ENCODE data around the gene NFE2L3.
A peak's percentile ranks its signal among the peaks of the same experiment; 100 is the strongest.

Gene NFE2L3

GRCh38 chr7:26202019-26202990 is 50.3 kb downstream of the NFE2L3 start:
- H3K4me3 ChIP-seq (ENCODE audit: low read depth, low read length): peak overlapping the region; percentile 100
- no peak for TF ChIP-seq CTCF (IDR thresholded peaks at IDR 0.05; ENCODE audit: low read depth, low read length)

- peak overlapping the region; percentile 100 for H3K4me3 ChIP-seq (ENCODE audit: low read depth, low read length)
- no peak for TF ChIP-seq CTCF (IDR thresholded peaks at IDR 0.05; ENCODE audit: low read depth, low read length)
Measured at GRCh38 chr7:26203016-26203415, 51.0 kb downstream of the NFE2L3 start.

GRCh38 chr7:26208040-26208439 is 56.0 kb downstream of the NFE2L3 start:
- no peak overlapping the region for H3K4me3 ChIP-seq (ENCODE audit: low read depth, low read length)
- no peak for TF ChIP-seq CTCF (IDR thresholded peaks at IDR 0.05; ENCODE audit: low read depth, low read length)

GRCh38 chr7:26212921-26213718 is 61.1 kb downstream of the NFE2L3 start:
- TF ChIP-seq CTCF (IDR thresholded peaks at IDR 0.05; ENCODE audit: low read depth, low read length): no peak
- H3K4me3 ChIP-seq (ENCODE audit: low read depth, low read length): no peak overlapping the region

- no peak for TF ChIP-seq CTCF (IDR thresholded peaks at IDR 0.05; ENCODE audit: low read depth, low read length)
Measured at GRCh38 chr7:26213807-26214515, 62.0 kb downstream of the NFE2L3 start.

GRCh38 chr7:26216049-26216448 is 64.1 kb downstream of the NFE2L3 start:
- no peak for TF ChIP-seq CTCF (IDR thresholded peaks at IDR 0.05; ENCODE audit: low read depth, low read length)
- H3K4me3 ChIP-seq (ENCODE audit: low read depth, low read length): no peak overlapping the region

More at GRCh38 chr7:26213807-26214515, 62.0 kb downstream of the NFE2L3 start:
- H3K4me3 ChIP-seq (ENCODE audit: low read depth, low read length): no peak overlapping the region
